Keratinocyte (primary cell): ENCODE data around the gene BHLHE23.

ENCODE experiments used
- CTCF ChIP-seq, 3 experiments: IDR thresholded peaks in 1 of 3; conservative IDR thresholded peaks in 1 of 3; optimal IDR thresholded peaks in 1 of 3; 2 replicates in 2 of 3; 3 replicates in 1 of 3; pipeline versions ENCODE3 to v1.5.1; 2011; ENCODE audit warnings: low read length in 3 of 3, mild to moderate bottlenecking in 3 of 3, moderate library complexity in 2 of 3, control low read depth in 1 of 3, inconsistent platforms in 1 of 3; ENCODE audit not compliant: insufficient read depth in 2 of 3; ENCODE audit errors: extremely low read depth in 1 of 3
- EZH2 ChIP-seq: IDR thresholded peaks from one replicate; pipeline ENCODE4 v1.6.1; 2012; ENCODE audit warnings: inconsistent platforms, mild to moderate bottlenecking, low read length, moderate library complexity

DNA sequence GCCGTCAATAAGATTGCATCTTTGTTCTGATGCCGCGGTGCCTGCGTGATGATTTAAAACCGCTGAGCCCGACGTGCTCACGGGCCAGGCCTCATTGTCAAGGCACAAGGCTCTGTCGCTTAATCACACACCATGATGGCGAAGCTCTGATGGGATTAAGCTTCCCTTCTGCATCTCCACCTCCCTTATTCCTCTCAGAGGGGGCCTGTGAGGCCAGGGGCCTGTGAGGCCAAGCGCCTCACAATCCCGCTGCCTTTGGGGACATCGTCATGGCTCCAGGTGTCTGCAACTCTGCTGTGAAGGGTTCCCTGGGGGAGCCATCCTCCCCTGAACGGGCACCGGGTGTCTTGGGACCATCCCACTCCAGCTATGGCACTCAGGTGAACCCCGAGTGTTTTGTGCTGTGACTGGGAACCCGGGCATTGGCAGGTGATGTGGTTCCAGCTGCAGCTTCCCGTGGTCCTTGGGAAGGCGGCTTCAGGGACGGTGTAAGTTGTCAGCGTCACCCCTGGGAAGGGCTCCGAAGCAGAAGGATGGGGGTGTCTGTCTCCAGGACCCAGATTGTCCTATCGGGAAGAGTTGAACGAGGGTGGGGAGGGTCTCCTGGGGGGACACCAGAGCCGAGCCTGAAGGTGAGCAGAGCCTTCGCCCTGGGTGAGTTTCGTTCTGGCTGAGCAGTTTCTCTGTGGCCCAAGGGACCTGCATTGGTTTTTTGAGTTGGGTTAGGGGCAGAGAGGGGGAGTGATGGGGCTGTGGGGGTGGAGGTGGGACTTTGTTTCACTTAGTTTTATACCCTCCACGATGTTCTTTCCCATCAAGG lies 18.0 kb upstream of the BHLHE23 start:
- TF ChIP-seq CTCF (optimal IDR thresholded peaks at IDR 0.05 in 1 of 3, IDR thresholded peaks at IDR 0.05 in 1 of 3, conservative IDR thresholded peaks at IDR 0.05 in 1 of 3; ENCODE audit: extremely low read depth in 1 of 3, insufficient read depth in 2 of 3, low read length in 3 of 3) (no peak), EZH2 (no peak)
